Tibial nerve (tissue), 4 donors: Measurements from ENCODE around the gene SEMA4C. TPM values are rescaled to one million over a fixed set of nuclear protein-coding genes. Genes with fewer than 3 reads are reported as not detected.

Experiments used
- DNase-seq, 2 donors: peaks; one replicate each; pipeline ENCODE4 v3.0.0-alpha.2; 2019; ENCODE audit warnings: low spot score in 2 of 2
- H3K27ac ChIP-seq, 4 donors: fragments of 200-600 bp; sonication (generic) in 3 of 4; one replicate each; pipeline ENCODE4 v1.5.1; 2017 to 2019; ENCODE audit warnings: mild to moderate bottlenecking in 1 of 4
- H3K27me3 ChIP-seq, 2 donors: fragments of 200-600 bp; sonication (generic) in 1 of 2; one replicate each; pipeline versions ENCODE4 v1.5.1 to v1.6.0; 2017 to 2019
- H3K36me3 ChIP-seq, 3 donors: fragments of 200-600 bp; sonication (generic); one replicate each; pipeline ENCODE4 v1.5.1; 2018 to 2019
- H3K4me1 ChIP-seq, 4 donors: fragments of 200-600 bp; sonication (generic) in 3 of 4; one replicate each; pipeline ENCODE4 v1.5.1; 2017 to 2019
- H3K4me3 ChIP-seq, 4 donors: fragments of 200-600 bp; sonication (generic) in 3 of 4; one replicate each; pipeline ENCODE4 v1.5.1; 2017 to 2019; ENCODE audit warnings: mild to moderate bottlenecking in 1 of 4, moderate library complexity in 1 of 4
- H3K9me3 ChIP-seq, 4 donors: fragments of 200-600 bp; sonication (generic) in 3 of 4; one replicate each; pipeline ENCODE4 v1.5.1; 2017 to 2019
- EP300 ChIP-seq, 2 donors: sonication (generic); formaldehyde crosslinking; IDR thresholded peaks; one replicate each; pipeline ENCODE4 v1.6.1; 2017; ENCODE audit warnings: antibody characterized with exemption in 2 of 2, mild to moderate bottlenecking in 1 of 2
- POLR2A ChIP-seq, 2 donors: fragments of 450-650 bp; IDR thresholded peaks; one replicate each; pipeline ENCODE4 v1.6.1; 2017; ENCODE audit warnings: antibody characterized with exemption in 2 of 2, mild to moderate bottlenecking in 2 of 2, moderate library complexity in 2 of 2
- WGBS, 2 donors: methylation state at CpG; one replicate each; pipeline ENCODE4 v1.1.5; 2018; 5-methylcytosine and 5-hydroxymethylcytosine counted together
- total RNA-seq, 4 donors: library from RNA; depleted of rRNA; stranded (reverse); fragments of >200 nt; gene quantifications; one replicate each; pipeline ENCODE4 v1.1.0, GENCODE V29; 2016
- TF ChIP-seq, protein P1 (sequence below), 5 experiments: fragments of 200-600 bp in 3 of 5; fragments of 450-650 bp in 2 of 5; sonication (generic) in 3 of 5; IDR thresholded peaks; one replicate each; pipeline ENCODE4 v1.5.1; 2016 to 2019; ENCODE audit warnings: antibody characterized with exemption in 5 of 5, mild to moderate bottlenecking in 3 of 5, moderate library complexity in 2 of 5

The SEMA4C gene
- total RNA-seq, 4 donors from 2014 or later, result 120 to 181 (median 147) TPM

- Histone ChIP-seq H3K27ac (no peak overlapping the region), H3K4me3 (no peak overlapping the region), H3K4me1 (no peaks in the 10 kb centered on the region), H3K9me3 (no peaks in the 10 kb centered on the region), H3K36me3 (peaks cover 0 to 76% (median 8%) of the 10 kb centered on the region in 3 donors), H3K27me3 (no peaks in the 10 kb centered on the region)
- TF ChIP-seq EP300 (IDR thresholded peaks at IDR 0.05) (no peak), POLR2A (IDR thresholded peaks at IDR 0.05) (no peak)
- TF ChIP-seq, protein P1, sequence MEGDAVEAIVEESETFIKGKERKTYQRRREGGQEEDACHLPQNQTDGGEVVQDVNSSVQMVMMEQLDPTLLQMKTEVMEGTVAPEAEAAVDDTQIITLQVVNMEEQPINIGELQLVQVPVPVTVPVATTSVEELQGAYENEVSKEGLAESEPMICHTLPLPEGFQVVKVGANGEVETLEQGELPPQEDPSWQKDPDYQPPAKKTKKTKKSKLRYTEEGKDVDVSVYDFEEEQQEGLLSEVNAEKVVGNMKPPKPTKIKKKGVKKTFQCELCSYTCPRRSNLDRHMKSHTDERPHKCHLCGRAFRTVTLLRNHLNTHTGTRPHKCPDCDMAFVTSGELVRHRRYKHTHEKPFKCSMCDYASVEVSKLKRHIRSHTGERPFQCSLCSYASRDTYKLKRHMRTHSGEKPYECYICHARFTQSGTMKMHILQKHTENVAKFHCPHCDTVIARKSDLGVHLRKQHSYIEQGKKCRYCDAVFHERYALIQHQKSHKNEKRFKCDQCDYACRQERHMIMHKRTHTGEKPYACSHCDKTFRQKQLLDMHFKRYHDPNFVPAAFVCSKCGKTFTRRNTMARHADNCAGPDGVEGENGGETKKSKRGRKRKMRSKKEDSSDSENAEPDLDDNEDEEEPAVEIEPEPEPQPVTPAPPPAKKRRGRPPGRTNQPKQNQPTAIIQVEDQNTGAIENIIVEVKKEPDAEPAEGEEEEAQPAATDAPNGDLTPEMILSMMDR (IDR thresholded peaks at IDR 0.05), result no peak
- WGBS, 2 donors, result 91 to 98% methylated on average over 5 of the region's 5 CpGs
- no peak for DNase-seq
Measured at GRCh38 chr2:96846825-96847224, 23.1 kb downstream of the SEMA4C start.

- DNase-seq, result no peak
- Histone ChIP-seq H3K4me1 (peaks cover 0 to 7% (median 2%) of the 10 kb centered on the region in 4 donors), H3K36me3 (peaks cover 0 to 70% (median under 1%) of the 10 kb centered on the region in 3 donors), H3K27me3 (no peaks in the 10 kb centered on the region), H3K9me3 (no peaks in the 10 kb centered on the region), H3K4me3 (no peak overlapping the region), H3K27ac (no peak overlapping the region)
- TF ChIP-seq POLR2A (IDR thresholded peaks at IDR 0.05), result no peak
- TF ChIP-seq, protein P1 (IDR thresholded peaks at IDR 0.05), result no peak
- no peak for TF ChIP-seq EP300 (IDR thresholded peaks at IDR 0.05)
- 74 to 75% methylated on average over 16 to 17 of the region's 17 CpGs for WGBS, 2 donors
Measured at GRCh38 chr2:96844405-96844808, 25.5 kb downstream of the SEMA4C start.

DNA sequence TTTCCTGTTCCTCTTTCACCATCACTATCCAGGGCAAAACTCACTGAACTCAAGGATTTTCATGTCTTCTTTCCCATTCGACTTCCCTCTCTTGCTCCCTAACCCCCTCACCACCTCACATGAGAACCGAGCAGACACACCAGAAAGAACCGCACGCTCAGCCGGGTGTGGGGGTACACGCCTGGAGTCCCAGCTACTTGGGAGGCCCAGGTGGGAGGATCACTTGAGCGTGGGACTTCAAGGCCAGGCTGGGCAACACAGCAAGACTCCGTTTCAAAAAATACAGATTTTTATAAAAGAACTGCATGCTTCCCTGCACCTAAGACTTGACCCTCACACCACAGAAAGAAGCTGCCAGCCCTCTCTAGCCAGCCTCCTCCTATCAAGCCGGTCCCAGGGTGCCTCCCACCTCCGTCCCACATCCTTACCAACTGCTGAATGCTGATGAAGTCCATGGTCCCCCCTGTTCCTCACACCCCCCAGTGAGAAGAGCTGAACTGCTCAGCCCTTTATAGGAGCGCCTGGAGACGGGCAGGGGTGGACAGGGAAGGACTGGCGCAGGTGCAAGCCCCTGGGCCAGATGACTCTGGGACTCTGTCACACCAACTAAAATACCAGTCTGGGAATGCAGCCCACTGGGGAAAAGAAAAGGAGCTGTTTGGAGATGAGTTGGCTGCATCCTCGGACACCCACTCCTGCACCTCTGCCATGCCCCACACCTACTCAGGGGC lies 26.2 kb downstream of the SEMA4C start, which contains the start of gene ANKRD23:
Gene ANKRD23 (minus strand): TSS at position 484 of the 731 bp plus-strand sequence. CDS start 29 bp downstream, at position 455.
- Histone ChIP-seq H3K9me3 (no peaks in the 10 kb centered on the region), H3K27me3 (no peaks in the 10 kb centered on the region), H3K4me3 (no peak within 1 kb of the TSS), H3K4me1 (peaks cover 0 to 13% (median 3%) of the 10 kb centered on the region in 4 donors), H3K27ac (no peak within 1 kb of the TSS), H3K36me3 (peaks cover 0 to 70% (median 0%) of the 10 kb centered on the region in 3 donors)
- 90 to 91% methylated on average over 14 of the region's 14 CpGs for WGBS, 2 donors
- DNase-seq, result no peak
- TF ChIP-seq EP300 (IDR thresholded peaks at IDR 0.05) (no peak), POLR2A (IDR thresholded peaks at IDR 0.05) (no peak)
- TF ChIP-seq, protein P1 (IDR thresholded peaks at IDR 0.05), result no peak

DNA sequence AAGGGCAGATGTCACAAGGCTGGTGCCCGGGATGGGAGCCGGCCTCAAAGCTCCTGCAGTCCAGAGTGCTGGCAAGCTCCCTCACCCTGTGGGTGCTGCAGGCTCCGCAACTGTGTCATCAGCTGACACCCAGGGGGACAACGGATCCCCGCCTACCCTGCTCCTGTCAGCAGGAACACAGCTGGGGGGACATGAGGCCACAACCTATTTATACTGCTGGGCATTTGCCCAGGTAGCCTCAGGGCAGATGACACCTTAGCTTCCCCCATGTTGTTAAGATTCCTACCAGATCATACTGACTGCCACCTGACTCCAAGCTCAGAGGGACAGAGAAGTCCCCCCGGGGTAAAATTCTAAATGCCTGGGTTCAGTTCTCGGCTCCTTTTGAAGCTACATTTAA lies 27.3 kb downstream of the SEMA4C start:
- peak overlapping the region in 1 of 4 donors; percentile 24 for H3K27ac ChIP-seq
- no peak for DNase-seq
- H3K4me3 ChIP-seq, result no peak overlapping the region
- TF ChIP-seq, protein P1 (IDR thresholded peaks at IDR 0.05), result no peak
- TF ChIP-seq EP300 (IDR thresholded peaks at IDR 0.05) (no peak), POLR2A (IDR thresholded peaks at IDR 0.05) (no peak)
- WGBS, 2 donors, result 65 to 72% methylated on average over 6 to 7 of the region's 7 CpGs
- no peaks in the 10 kb centered on the region for H3K9me3 ChIP-seq
- H3K27me3 ChIP-seq, result no peaks in the 10 kb centered on the region
- H3K4me1 ChIP-seq, result peaks cover 0 to 13% (median 3%) of the 10 kb centered on the region in 4 donors
- H3K36me3 ChIP-seq, result peaks cover 0 to 70% (median 0%) of the 10 kb centered on the region in 3 donors
